ENCODE results near the gene PANK4. TPM values are rescaled to one million over a fixed set of nuclear protein-coding genes. Genes with fewer than 3 reads are reported as not detected.

PANK4 gene
- total and polyA plus RNA-seq, 2 donors (not counting 3 experiments of a cell fraction or from before 2014, with no cell fraction given) = 22.1 to 34.0 TPM

DNA sequence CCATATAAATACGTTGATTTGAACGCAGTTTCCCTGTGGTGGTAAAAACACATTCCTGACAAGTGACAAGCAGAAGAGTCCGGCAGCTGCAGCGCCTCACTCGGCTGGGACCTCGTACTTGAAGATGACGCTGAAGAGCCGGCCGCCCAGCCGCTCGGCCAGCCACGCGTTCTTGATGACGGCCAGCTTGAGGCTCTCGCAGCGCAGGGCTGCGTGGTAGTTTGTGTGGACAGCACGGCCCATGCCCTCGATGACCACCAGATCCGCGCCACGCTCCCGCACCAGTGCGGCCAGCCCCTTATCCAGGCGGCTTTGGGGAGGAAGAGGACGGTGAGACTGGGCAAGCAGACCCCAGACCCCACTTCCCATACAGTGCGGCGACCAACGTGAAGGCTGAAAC, 17.6 kb downstream of the PANK4 start:
- CTCF ChIA-PET = interaction anchor here (1.0 to 1.4 kb wide), 2 partner anchors 8 to 65 kb away, joined by 3 to 4 read pairs; no protein-coding TSS in a partner anchor
- dilution Hi-C loops (cut with MboI; ENCODE audit: extremely low pct_ligation_motif_present, low sequenced_read_pairs) = no loop called here
- no peak for FAIRE-seq

More for the DNA sequence above, 17.6 kb downstream of the PANK4 start:
- Histone ChIP-seq H3K4me2 (ENCODE audit: insufficient read depth, low read length) (no peak overlapping the region), H3K9ac (replicated peaks; ENCODE audit: extremely low read depth, insufficient read depth, low read length) (no peak overlapping the region), H3K9me1 (replicated peaks; ENCODE audit: control insufficient read depth, extremely low read depth, insufficient read depth, low read length) (no peaks in the 10 kb centered on the region), H3K27me3 (ENCODE audit: control insufficient read depth in 2 of 2, insufficient read depth in 2 of 2, low read length in 2 of 2) (no peaks in the 10 kb centered on the region), H3K9me3 (replicated peaks; ENCODE audit: control insufficient read depth, insufficient read depth, low read length) (no peaks in the 10 kb centered on the region), H3K27ac (ENCODE audit: insufficient read depth, low read depth, low read length) (no peak overlapping the region), H3K4me1 (ENCODE audit: control insufficient read depth, extremely low read depth, insufficient read depth, low read length) (no peaks in the 10 kb centered on the region), H3K79me2 (ENCODE audit: control insufficient read depth, insufficient read depth, low read length) (no peaks in the 10 kb centered on the region), H2AFZ (ENCODE audit: low read depth, low read length) (no peak overlapping the region), H3K36me3 (ENCODE audit: control insufficient read depth in 2 of 2, extremely low read depth in 1 of 2, insufficient read depth in 2 of 2, low read length in 2 of 2) (peaks cover 0 to 43% of the 10 kb centered on the region in 2 experiments), H3K4me3 (replicated peaks in 1 of 3; ENCODE audit: insufficient read depth in 1 of 3, low read depth in 1 of 3, low read length in 3 of 3) (no peak overlapping the region), H4K20me1 (replicated peaks; ENCODE audit: control insufficient read depth, extremely low read depth, insufficient read depth, low read length) (no peaks in the 10 kb centered on the region)
- DNase-seq (ENCODE audit: low read depth, low spot score) = no peak
- intact Hi-C loops (cut with micrococcal nuclease) = loop anchor here (5.0 kb wide), 1 partner anchor 96 kb away; the partner anchor contains the start of gene PEX10
- TF ChIP-seq JUN (IDR thresholded peaks at IDR 0.05; ENCODE audit: borderline replicate concordance, insufficient read depth, insufficient read length, low read depth) (no peak), POLR2A (IDR thresholded peaks at IDR 0.05; ENCODE audit: low read depth, low read length) (no peak), FOS (IDR thresholded peaks at IDR 0.05; ENCODE audit: borderline replicate concordance, insufficient read depth, low read length) (no peak), MYC (IDR thresholded peaks at IDR 0.05; ENCODE audit: low read depth, low read length) (no peak), EZH2 (IDR thresholded peaks at IDR 0.05; ENCODE audit: borderline replicate concordance, low read depth, low read length, severe bottlenecking) (no peak), POLR2AphosphoS5 (IDR thresholded peaks at IDR 0.05; ENCODE audit: insufficient read depth, low read depth, low read length) (no peak), GATA2 (IDR thresholded peaks at IDR 0.05; ENCODE audit: insufficient read depth, insufficient read length, low read depth, low read length) (no peak)
- TF ChIP-seq, protein P1, sequence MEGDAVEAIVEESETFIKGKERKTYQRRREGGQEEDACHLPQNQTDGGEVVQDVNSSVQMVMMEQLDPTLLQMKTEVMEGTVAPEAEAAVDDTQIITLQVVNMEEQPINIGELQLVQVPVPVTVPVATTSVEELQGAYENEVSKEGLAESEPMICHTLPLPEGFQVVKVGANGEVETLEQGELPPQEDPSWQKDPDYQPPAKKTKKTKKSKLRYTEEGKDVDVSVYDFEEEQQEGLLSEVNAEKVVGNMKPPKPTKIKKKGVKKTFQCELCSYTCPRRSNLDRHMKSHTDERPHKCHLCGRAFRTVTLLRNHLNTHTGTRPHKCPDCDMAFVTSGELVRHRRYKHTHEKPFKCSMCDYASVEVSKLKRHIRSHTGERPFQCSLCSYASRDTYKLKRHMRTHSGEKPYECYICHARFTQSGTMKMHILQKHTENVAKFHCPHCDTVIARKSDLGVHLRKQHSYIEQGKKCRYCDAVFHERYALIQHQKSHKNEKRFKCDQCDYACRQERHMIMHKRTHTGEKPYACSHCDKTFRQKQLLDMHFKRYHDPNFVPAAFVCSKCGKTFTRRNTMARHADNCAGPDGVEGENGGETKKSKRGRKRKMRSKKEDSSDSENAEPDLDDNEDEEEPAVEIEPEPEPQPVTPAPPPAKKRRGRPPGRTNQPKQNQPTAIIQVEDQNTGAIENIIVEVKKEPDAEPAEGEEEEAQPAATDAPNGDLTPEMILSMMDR (IDR thresholded peaks at IDR 0.05; ENCODE audit: extremely low read depth in 1 of 2, insufficient read depth in 1 of 2, low read depth in 1 of 2, low read length in 2 of 2) = no peak
- TF ChIP-seq, protein P2, sequence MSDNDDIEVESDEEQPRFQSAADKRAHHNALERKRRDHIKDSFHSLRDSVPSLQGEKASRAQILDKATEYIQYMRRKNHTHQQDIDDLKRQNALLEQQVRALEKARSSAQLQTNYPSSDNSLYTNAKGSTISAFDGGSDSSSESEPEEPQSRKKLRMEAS (IDR thresholded peaks at IDR 0.05; ENCODE audit: insufficient read depth, insufficient read length) = no peak
- BruUV-seq (replicated peaks) = no TSS peak
- POLR2A ChIA-PET = no interaction called here

All from endothelial cell of umbilical vein (primary cell).